ENCODE results near the gene RBBP8. TPM values are rescaled to one million over a fixed set of nuclear protein-coding genes. Genes with fewer than 3 reads are reported as not detected.

The RBBP8 gene
- total RNA-seq, 1 experiment from 2014 or later: 33.3 TPM

- CTCF ChIA-PET: interaction anchor here (0.6 to 1.4 kb wide), 3 partner anchors 13 to 241 kb away, joined by 3 to 5 read pairs (median 3); no protein-coding TSS in a partner anchor
- DNase-seq (ENCODE audit: low spot score) (no peak), ATAC-seq (no peak)
- no peak overlapping the region for H3K27ac Mint-ChIP-seq
- TF ChIP-seq MYBL2 (CRISPR knock-in tag; IDR thresholded peaks at IDR 0.05) (no peak), SOX15 (CRISPR knock-in tag; IDR thresholded peaks at IDR 0.05) (no peak), ZNF121 (CRISPR knock-in tag; IDR thresholded peaks at IDR 0.05) (no peak), MXD4 (CRISPR knock-in tag; IDR thresholded peaks at IDR 0.05; ENCODE audit: borderline replicate concordance) (no peak), ZNF219 (CRISPR knock-in tag; IDR thresholded peaks at IDR 0.05; ENCODE audit: borderline replicate concordance) (no peak), NFYB (CRISPR knock-in tag; conservative IDR thresholded peaks at IDR 0.05; ENCODE audit: low read depth) (no peak), ZNF317 (CRISPR knock-in tag; IDR thresholded peaks at IDR 0.05; ENCODE audit: borderline replicate concordance, low read depth) (no peak), GTF2I (CRISPR knock-in tag; conservative IDR thresholded peaks at IDR 0.05) (no peak), NR1H2 (CRISPR knock-in tag; IDR thresholded peaks at IDR 0.05) (no peak), GABPB1 (CRISPR knock-in tag; IDR thresholded peaks at IDR 0.05) (no peak), RORB (CRISPR knock-in tag; IDR thresholded peaks at IDR 0.05) (no peak), CBFB (CRISPR knock-in tag; IDR thresholded peaks at IDR 0.05; ENCODE audit: low read depth) (no peak), PRRX2 (CRISPR knock-in tag; IDR thresholded peaks at IDR 0.05) (no peak), CREM (CRISPR knock-in tag; IDR thresholded peaks at IDR 0.05) (no peak)
- TF ChIP-seq, protein P1, sequence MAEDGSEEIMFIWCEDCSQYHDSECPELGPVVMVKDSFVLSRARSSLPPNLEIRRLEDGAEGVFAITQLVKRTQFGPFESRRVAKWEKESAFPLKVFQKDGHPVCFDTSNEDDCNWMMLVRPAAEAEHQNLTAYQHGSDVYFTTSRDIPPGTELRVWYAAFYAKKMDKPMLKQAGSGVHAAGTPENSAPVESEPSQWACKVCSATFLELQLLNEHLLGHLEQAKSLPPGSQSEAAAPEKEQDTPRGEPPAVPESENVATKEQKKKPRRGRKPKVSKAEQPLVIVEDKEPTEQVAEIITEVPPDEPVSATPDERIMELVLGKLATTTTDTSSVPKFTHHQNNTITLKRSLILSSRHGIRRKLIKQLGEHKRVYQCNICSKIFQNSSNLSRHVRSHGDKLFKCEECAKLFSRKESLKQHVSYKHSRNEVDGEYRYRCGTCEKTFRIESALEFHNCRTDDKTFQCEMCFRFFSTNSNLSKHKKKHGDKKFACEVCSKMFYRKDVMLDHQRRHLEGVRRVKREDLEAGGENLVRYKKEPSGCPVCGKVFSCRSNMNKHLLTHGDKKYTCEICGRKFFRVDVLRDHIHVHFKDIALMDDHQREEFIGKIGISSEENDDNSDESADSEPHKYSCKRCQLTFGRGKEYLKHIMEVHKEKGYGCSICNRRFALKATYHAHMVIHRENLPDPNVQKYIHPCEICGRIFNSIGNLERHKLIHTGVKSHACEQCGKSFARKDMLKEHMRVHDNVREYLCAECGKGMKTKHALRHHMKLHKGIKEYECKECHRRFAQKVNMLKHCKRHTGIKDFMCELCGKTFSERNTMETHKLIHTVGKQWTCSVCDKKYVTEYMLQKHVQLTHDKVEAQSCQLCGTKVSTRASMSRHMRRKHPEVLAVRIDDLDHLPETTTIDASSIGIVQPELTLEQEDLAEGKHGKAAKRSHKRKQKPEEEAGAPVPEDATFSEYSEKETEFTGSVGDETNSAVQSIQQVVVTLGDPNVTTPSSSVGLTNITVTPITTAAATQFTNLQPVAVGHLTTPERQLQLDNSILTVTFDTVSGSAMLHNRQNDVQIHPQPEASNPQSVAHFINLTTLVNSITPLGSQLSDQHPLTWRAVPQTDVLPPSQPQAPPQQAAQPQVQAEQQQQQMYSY (CRISPR knock-in tag; IDR thresholded peaks at IDR 0.05): no peak
- TF ChIP-seq, protein P2, sequence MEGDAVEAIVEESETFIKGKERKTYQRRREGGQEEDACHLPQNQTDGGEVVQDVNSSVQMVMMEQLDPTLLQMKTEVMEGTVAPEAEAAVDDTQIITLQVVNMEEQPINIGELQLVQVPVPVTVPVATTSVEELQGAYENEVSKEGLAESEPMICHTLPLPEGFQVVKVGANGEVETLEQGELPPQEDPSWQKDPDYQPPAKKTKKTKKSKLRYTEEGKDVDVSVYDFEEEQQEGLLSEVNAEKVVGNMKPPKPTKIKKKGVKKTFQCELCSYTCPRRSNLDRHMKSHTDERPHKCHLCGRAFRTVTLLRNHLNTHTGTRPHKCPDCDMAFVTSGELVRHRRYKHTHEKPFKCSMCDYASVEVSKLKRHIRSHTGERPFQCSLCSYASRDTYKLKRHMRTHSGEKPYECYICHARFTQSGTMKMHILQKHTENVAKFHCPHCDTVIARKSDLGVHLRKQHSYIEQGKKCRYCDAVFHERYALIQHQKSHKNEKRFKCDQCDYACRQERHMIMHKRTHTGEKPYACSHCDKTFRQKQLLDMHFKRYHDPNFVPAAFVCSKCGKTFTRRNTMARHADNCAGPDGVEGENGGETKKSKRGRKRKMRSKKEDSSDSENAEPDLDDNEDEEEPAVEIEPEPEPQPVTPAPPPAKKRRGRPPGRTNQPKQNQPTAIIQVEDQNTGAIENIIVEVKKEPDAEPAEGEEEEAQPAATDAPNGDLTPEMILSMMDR (IDR thresholded peaks at IDR 0.05): no peak
- TF ChIP-seq, protein P3, sequence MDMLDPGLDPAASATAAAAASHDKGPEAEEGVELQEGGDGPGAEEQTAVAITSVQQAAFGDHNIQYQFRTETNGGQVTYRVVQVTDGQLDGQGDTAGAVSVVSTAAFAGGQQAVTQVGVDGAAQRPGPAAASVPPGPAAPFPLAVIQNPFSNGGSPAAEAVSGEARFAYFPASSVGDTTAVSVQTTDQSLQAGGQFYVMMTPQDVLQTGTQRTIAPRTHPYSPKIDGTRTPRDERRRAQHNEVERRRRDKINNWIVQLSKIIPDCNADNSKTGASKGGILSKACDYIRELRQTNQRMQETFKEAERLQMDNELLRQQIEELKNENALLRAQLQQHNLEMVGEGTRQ (CRISPR knock-in tag; IDR thresholded peaks at IDR 0.05): no peak
- TF ChIP-seq, protein P4, sequence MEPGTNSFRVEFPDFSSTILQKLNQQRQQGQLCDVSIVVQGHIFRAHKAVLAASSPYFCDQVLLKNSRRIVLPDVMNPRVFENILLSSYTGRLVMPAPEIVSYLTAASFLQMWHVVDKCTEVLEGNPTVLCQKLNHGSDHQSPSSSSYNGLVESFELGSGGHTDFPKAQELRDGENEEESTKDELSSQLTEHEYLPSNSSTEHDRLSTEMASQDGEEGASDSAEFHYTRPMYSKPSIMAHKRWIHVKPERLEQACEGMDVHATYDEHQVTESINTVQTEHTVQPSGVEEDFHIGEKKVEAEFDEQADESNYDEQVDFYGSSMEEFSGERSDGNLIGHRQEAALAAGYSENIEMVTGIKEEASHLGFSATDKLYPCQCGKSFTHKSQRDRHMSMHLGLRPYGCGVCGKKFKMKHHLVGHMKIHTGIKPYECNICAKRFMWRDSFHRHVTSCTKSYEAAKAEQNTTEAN (CRISPR knock-in tag; IDR thresholded peaks at IDR 0.05): no peak
- TF ChIP-seq, protein P5, sequence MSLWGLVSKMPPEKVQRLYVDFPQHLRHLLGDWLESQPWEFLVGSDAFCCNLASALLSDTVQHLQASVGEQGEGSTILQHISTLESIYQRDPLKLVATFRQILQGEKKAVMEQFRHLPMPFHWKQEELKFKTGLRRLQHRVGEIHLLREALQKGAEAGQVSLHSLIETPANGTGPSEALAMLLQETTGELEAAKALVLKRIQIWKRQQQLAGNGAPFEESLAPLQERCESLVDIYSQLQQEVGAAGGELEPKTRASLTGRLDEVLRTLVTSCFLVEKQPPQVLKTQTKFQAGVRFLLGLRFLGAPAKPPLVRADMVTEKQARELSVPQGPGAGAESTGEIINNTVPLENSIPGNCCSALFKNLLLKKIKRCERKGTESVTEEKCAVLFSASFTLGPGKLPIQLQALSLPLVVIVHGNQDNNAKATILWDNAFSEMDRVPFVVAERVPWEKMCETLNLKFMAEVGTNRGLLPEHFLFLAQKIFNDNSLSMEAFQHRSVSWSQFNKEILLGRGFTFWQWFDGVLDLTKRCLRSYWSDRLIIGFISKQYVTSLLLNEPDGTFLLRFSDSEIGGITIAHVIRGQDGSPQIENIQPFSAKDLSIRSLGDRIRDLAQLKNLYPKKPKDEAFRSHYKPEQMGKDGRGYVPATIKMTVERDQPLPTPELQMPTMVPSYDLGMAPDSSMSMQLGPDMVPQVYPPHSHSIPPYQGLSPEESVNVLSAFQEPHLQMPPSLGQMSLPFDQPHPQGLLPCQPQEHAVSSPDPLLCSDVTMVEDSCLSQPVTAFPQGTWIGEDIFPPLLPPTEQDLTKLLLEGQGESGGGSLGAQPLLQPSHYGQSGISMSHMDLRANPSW (CRISPR knock-in tag; conservative IDR thresholded peaks at IDR 0.05; ENCODE audit: low read depth): no peak
- no peak overlapping the region for H3K4me3 Mint-ChIP-seq
- H3K4me1 Mint-ChIP-seq: peaks cover 13% of the 10 kb centered on the region
- H3K27me3 Mint-ChIP-seq (ENCODE audit: low read depth): no peaks in the 10 kb centered on the region
- peaks cover under 1% of the 10 kb centered on the region for H3K9me3 Mint-ChIP-seq
- peaks cover under 1% of the 10 kb centered on the region; the same call in 1 of the 2 replicates for H3K36me3 Mint-ChIP-seq
- POLR2A ChIA-PET: no interaction called here
These were observed 135.6 kb downstream of the RBBP8 start for GRCh38 chr18:23068570-23069310.
